ENCODE results near the gene ARSK. TPM values are rescaled to one million over a fixed set of nuclear protein-coding genes. Genes with fewer than 3 reads are reported as not detected.

ARSK gene, protein sequence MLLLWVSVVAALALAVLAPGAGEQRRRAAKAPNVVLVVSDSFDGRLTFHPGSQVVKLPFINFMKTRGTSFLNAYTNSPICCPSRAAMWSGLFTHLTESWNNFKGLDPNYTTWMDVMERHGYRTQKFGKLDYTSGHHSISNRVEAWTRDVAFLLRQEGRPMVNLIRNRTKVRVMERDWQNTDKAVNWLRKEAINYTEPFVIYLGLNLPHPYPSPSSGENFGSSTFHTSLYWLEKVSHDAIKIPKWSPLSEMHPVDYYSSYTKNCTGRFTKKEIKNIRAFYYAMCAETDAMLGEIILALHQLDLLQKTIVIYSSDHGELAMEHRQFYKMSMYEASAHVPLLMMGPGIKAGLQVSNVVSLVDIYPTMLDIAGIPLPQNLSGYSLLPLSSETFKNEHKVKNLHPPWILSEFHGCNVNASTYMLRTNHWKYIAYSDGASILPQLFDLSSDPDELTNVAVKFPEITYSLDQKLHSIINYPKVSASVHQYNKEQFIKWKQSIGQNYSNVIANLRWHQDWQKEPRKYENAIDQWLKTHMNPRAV
- polyA plus RNA-seq (2013, experiment 1 of 2) = 11.7 TPM
- polyA plus RNA-seq (2013, experiment 2 of 2) = 11.0 TPM

DNA sequence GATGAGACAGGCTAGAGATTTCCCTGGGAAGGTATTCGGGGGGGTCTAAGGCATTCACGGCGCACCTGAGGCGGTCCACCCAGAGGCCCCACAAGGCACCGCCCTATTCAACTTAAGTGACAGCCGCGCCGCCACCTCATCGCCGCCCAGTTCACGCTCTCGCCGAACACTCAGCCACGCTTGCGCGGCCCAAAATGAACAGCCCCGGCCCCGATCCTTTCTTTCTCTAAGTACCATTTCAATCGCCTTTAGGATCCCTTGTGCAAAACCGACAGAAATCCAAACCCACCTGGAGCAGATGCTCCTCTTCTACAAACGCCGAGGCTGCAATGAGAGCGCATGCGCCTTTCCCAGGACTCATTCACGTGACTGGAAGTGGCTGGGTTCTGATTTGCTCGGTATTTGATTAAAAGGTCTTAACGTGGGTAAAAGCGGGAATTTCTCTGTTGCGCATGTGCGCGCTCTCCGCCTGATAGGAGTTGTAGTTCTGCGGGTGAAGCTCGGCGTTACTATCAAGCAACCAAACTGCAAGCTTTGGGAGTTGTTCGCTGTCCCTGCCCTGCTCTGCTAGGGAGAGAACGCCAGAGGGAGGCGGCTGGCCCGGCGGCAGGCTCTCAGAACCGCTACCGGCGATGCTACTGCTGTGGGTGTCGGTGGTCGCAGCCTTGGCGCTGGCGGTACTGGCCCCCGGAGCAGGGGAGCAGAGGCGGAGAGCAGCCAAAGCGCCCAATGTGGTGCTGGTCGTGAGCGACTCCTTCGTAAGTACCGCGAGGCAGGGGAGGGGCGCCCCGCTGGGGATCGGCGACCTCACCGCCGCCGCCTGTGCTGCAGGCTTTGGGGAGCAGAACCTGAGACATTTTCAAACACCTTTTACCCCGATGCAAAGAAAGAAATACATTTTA lies at the start of gene ARSK, which contains the start of gene SKIC3:
Gene ARSK (plus strand): TSS at position 455 of the 902 bp plus-strand sequence. CDS start 178 bp downstream, at position 633.
Gene SKIC3 (minus strand): TSS at position 331 of the 902 bp plus-strand sequence. CDS start 7,827 bp downstream, outside the sequence.
- Histone ChIP-seq H3K4me3 (ENCODE audit: low read length) (peak within 1 kb of the TSS; percentile 81), H3K9me3 (ENCODE audit: insufficient read depth, low read depth, low read length) (no peaks in the 10 kb centered on the region), H3K27me3 (ENCODE audit: insufficient read depth, low read length) (no peaks in the 10 kb centered on the region), H3K36me3 (ENCODE audit: insufficient read depth, low read length) (peaks cover 15% of the 10 kb centered on the region), H3K27ac (ENCODE audit: low read depth, low read length) (peak within 1 kb of the TSS; percentile 86; the same call in 1 of the 2 replicates), H3K9ac (ENCODE audit: low read depth, low read length) (peak within 1 kb of the TSS; percentile 82), H3K4me1 (ENCODE audit: insufficient read depth, low read length) (peaks cover 8% of the 10 kb centered on the region; the same call in 1 of the 2 replicates)
- under 1% methylated on average over 63 of the region's 63 CpGs for WGBS

DNA sequence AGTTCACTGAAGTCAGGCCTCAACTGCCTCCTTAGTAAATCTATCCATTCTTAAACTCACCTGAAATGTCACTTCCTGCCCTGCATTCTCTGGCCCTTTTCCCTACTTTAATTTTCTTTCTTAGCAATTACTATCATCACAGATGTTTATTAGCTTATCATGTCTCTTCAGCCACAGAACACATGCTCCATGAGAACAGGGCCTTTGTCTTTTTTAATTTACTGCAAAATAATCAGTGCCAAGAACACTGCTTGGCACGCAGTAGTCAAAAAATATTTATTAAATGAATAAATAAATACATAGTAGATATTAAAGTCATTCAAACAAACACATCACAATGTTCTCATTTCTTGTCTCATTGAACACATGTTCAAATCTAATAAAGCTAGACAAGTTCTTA lies 46.4 kb upstream of the ARSK start:
- Histone ChIP-seq H3K27me3 (ENCODE audit: insufficient read depth, low read length) (no peaks in the 10 kb centered on the region), H3K9ac (ENCODE audit: low read depth, low read length) (no peak overlapping the region), H3K4me1 (ENCODE audit: insufficient read depth, low read length) (no peaks in the 10 kb centered on the region), H3K4me3 (ENCODE audit: low read length) (no peak overlapping the region), H3K9me3 (ENCODE audit: insufficient read depth, low read depth, low read length) (no peaks in the 10 kb centered on the region), H3K36me3 (ENCODE audit: insufficient read depth, low read length) (peaks cover 88% of the 10 kb centered on the region), H3K27ac (ENCODE audit: low read depth, low read length) (no peak overlapping the region)
- WGBS = no CpG with 5 or more reads among the region's 1 CpG

DNA sequence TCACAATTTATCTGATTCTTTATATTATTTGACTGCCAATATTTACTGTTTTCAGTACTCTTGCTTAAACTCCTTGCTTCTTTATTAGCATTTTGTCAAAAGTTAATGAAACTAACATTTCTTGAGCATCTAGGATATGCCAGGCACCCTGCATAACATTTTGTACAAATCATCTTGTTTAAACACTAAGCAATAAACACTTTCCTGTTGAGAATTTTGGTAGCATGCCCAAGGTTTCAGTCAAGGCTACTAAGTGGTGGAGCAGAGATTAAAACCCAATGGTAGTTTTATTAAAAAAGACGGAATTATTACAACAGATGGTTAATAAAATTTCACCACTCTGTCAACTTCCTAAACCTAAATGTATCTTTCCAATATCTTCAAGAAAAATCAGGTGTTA lies 43.3 kb upstream of the ARSK start:
- WGBS = no CpG with 5 or more reads among the region's 1 CpG
- no peak overlapping the region for H3K4me3 ChIP-seq (ENCODE audit: low read length)
- no peaks in the 10 kb centered on the region for H3K27me3 ChIP-seq (ENCODE audit: insufficient read depth, low read length)
- H3K4me1 ChIP-seq (ENCODE audit: insufficient read depth, low read length) = no peaks in the 10 kb centered on the region
- H3K27ac ChIP-seq (ENCODE audit: low read depth, low read length) = no peak overlapping the region
- H3K36me3 ChIP-seq (ENCODE audit: insufficient read depth, low read length) = peaks cover 95% of the 10 kb centered on the region
- H3K9ac ChIP-seq (ENCODE audit: low read depth, low read length) = no peak overlapping the region
- no peaks in the 10 kb centered on the region for H3K9me3 ChIP-seq (ENCODE audit: insufficient read depth, low read depth, low read length)

DNA sequence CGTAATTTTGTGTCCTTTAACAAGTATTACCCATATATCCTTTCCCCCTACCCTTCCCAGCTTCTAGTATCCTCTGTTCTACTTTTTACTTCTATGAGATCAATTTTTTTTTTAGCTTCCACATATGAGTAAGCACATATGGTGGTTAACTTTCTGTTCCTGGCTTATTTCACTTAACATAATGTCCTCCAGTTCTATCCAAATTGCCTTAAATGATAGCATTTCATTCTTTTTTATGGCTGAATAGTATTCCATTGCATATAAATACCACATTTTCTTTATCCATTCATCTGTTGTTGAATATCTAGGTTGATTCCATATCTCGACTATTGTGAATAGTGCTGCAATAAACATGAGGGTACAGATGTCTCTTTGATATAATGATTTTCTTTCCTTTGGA lies 36.5 kb upstream of the ARSK start:
- WGBS = 98% methylated on average over 2 of the region's 2 CpGs

DNA sequence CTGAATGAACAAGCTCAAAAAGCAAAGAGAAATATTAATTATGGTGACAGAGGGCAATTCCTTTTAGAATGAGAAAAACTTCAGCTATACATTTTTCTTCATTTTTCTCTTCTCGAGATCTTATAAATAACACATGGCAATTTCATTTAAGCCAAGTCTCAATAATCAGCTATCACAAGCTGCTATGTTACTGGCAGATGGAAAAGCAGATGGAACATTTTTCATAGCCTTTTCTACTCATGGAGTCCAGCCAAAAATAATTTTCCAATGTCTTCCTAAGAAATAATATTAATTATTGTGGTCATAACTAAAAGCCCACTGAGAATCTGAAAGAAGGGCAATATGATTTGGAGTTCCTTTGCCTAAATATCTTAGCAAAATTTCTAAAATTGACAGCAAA lies 35.8 kb upstream of the ARSK start:
- no peak overlapping the region for H3K27ac ChIP-seq (ENCODE audit: low read depth, low read length)
- peaks cover 100% of the 10 kb centered on the region for H3K36me3 ChIP-seq (ENCODE audit: insufficient read depth, low read length)
- no peak overlapping the region for H3K9ac ChIP-seq (ENCODE audit: low read depth, low read length)
- no peaks in the 10 kb centered on the region for H3K27me3 ChIP-seq (ENCODE audit: insufficient read depth, low read length)
- no peaks in the 10 kb centered on the region for H3K4me1 ChIP-seq (ENCODE audit: insufficient read depth, low read length)
- 86% methylated on average over 1 of the region's 1 CpG for WGBS
- no peaks in the 10 kb centered on the region for H3K9me3 ChIP-seq (ENCODE audit: insufficient read depth, low read depth, low read length)
- H3K4me3 ChIP-seq (ENCODE audit: low read length) = no peak overlapping the region

More for the DNA sequence above, 36.5 kb upstream of the ARSK start:
- no peak overlapping the region for H3K4me3 ChIP-seq (ENCODE audit: low read length)
- no peaks in the 10 kb centered on the region for H3K27me3 ChIP-seq (ENCODE audit: insufficient read depth, low read length)
- H3K4me1 ChIP-seq (ENCODE audit: insufficient read depth, low read length) = no peaks in the 10 kb centered on the region
- no peaks in the 10 kb centered on the region for H3K9me3 ChIP-seq (ENCODE audit: insufficient read depth, low read depth, low read length)
- no peak overlapping the region for H3K27ac ChIP-seq (ENCODE audit: low read depth, low read length)
- H3K9ac ChIP-seq (ENCODE audit: low read depth, low read length) = no peak overlapping the region
- H3K36me3 ChIP-seq (ENCODE audit: insufficient read depth, low read length) = peaks cover 100% of the 10 kb centered on the region

DNA sequence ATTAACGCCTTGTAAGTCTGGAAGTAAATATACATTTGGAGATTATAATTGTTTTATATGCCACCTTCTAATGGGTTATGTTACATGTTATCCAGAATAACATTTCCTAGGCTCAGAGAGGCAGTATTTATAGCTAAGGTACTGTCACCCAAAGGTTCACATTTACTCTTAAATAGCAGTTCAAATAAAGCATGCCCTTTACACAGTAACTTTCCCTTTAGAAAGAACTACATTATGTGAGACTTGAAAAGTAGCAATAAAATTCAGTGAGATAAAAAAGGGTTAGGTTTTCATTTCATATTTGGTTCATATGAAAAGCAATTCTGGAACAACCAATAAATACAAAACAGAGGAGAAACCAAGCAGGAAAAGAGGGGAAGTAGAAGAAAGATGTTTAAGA lies 35.2 kb upstream of the ARSK start:
- Histone ChIP-seq H3K27me3 (ENCODE audit: insufficient read depth, low read length) (no peaks in the 10 kb centered on the region), H3K27ac (ENCODE audit: low read depth, low read length) (no peak overlapping the region), H3K4me1 (ENCODE audit: insufficient read depth, low read length) (no peaks in the 10 kb centered on the region), H3K36me3 (ENCODE audit: insufficient read depth, low read length) (peaks cover 100% of the 10 kb centered on the region), H3K9me3 (ENCODE audit: insufficient read depth, low read depth, low read length) (no peaks in the 10 kb centered on the region), H3K4me3 (ENCODE audit: low read length) (no peak overlapping the region), H3K9ac (ENCODE audit: low read depth, low read length) (no peak overlapping the region)
- WGBS = no CpG with 5 or more reads among the region's 1 CpG

DNA sequence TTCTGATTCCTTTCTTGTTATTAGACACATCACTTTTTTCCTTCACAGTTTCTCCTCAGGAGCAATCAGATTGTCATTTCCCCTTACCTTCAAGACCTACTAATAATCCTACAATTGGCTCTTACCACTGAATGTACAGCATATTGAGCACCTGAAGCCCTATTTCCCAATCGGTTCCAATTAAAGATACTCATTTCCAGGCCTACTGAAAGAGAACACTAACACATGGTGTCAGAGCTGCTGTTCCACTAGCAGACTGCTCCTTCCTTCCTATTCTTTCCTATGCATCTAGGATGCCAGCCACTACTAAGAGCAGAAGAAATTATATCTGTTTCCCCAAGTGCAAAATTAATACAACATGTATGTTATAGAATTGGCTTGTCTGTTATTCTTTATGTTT lies 34.7 kb upstream of the ARSK start:
- no peak overlapping the region for H3K9ac ChIP-seq (ENCODE audit: low read depth, low read length)
- peaks cover 100% of the 10 kb centered on the region for H3K36me3 ChIP-seq (ENCODE audit: insufficient read depth, low read length)
- no peak overlapping the region for H3K4me3 ChIP-seq (ENCODE audit: low read length)
- WGBS = 96% methylated on average over 1 of the region's 1 CpG
- H3K27me3 ChIP-seq (ENCODE audit: insufficient read depth, low read length) = no peaks in the 10 kb centered on the region
- H3K27ac ChIP-seq (ENCODE audit: low read depth, low read length) = no peak overlapping the region
- no peaks in the 10 kb centered on the region for H3K4me1 ChIP-seq (ENCODE audit: insufficient read depth, low read length)
- H3K9me3 ChIP-seq (ENCODE audit: insufficient read depth, low read depth, low read length) = no peaks in the 10 kb centered on the region

DNA sequence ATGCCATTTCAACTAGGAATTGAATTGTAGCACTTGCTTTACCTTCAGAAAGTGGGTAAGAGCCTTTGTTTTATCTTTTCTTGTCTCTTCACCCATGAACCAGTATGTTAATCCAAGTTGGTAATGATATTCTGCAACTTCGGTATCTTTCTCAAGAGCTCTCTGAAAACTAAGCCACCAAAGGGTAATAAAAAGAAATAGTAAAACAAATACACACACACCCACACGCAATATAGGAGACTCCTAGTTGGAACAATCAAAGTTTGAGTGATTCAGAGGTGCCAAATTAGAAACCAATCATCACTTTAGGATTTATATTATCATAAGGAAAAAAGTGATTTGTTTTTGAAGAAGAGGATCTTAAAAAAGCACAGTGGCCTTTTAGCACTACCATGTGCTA lies 30.5 kb upstream of the ARSK start:
- no CpG with 5 or more reads among the region's 2 CpGs for WGBS
- no peaks in the 10 kb centered on the region for H3K9me3 ChIP-seq (ENCODE audit: insufficient read depth, low read depth, low read length)
- H3K4me1 ChIP-seq (ENCODE audit: insufficient read depth, low read length) = no peaks in the 10 kb centered on the region
- H3K36me3 ChIP-seq (ENCODE audit: insufficient read depth, low read length) = peaks cover 100% of the 10 kb centered on the region
- no peaks in the 10 kb centered on the region for H3K27me3 ChIP-seq (ENCODE audit: insufficient read depth, low read length)
- H3K27ac ChIP-seq (ENCODE audit: low read depth, low read length) = no peak overlapping the region
- H3K4me3 ChIP-seq (ENCODE audit: low read length) = no peak overlapping the region
- no peak overlapping the region for H3K9ac ChIP-seq (ENCODE audit: low read depth, low read length)

DNA sequence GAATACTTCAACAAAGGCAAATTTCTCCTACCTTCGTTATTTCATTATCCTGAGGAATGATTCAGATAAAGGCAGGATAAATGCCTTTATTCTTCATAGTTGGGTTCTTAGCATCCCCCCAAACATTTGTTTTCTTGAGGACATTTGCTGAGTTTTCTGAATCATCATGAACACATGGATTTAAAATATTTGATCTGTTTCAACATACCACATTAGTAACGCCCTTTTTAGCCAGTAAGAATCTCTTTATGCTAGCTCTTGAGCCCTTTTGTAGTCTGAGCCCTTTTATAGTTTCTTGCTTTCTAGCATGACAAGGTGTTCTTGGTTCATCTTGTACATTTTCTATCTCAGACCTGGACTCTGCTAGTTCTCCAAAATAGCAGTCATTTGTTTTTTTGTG lies 28.0 kb upstream of the ARSK start:
- H3K4me1 ChIP-seq (ENCODE audit: insufficient read depth, low read length) = peaks cover 6% of the 10 kb centered on the region
- no peaks in the 10 kb centered on the region for H3K27me3 ChIP-seq (ENCODE audit: insufficient read depth, low read length)
- no peak overlapping the region for H3K27ac ChIP-seq (ENCODE audit: low read depth, low read length)
- no peaks in the 10 kb centered on the region for H3K9me3 ChIP-seq (ENCODE audit: insufficient read depth, low read depth, low read length)
- H3K4me3 ChIP-seq (ENCODE audit: low read length) = no peak overlapping the region
- no peak overlapping the region for H3K9ac ChIP-seq (ENCODE audit: low read depth, low read length)
- peaks cover 86% of the 10 kb centered on the region for H3K36me3 ChIP-seq (ENCODE audit: insufficient read depth, low read length)
- 93% methylated on average over 2 of the region's 2 CpGs for WGBS

DNA sequence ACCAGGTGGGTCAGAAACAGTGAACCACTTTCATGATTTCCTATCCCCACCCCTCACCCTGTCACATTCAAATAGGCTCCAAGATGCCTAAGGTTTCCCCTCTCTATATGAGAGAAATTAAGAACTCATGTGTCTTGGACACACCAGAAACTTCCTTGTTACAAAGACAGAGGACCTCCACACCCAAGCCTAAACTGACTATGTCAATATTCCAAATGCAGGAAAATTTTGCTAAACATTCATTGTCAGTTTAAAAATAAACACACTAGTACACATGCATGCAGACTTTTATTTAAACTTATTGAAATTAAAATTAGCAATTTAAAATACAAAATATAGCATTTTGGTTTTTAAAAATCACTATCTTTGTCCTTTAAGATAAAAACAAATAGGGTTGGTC lies 26.3 kb upstream of the ARSK start:
- Histone ChIP-seq H3K27ac (ENCODE audit: low read depth, low read length) (no peak overlapping the region), H3K4me1 (ENCODE audit: insufficient read depth, low read length) (peaks cover 23% of the 10 kb centered on the region), H3K4me3 (ENCODE audit: low read length) (no peak overlapping the region), H3K9ac (ENCODE audit: low read depth, low read length) (no peak overlapping the region), H3K27me3 (ENCODE audit: insufficient read depth, low read length) (no peaks in the 10 kb centered on the region), H3K9me3 (ENCODE audit: insufficient read depth, low read depth, low read length) (no peaks in the 10 kb centered on the region), H3K36me3 (ENCODE audit: insufficient read depth, low read length) (peaks cover 74% of the 10 kb centered on the region)

DNA sequence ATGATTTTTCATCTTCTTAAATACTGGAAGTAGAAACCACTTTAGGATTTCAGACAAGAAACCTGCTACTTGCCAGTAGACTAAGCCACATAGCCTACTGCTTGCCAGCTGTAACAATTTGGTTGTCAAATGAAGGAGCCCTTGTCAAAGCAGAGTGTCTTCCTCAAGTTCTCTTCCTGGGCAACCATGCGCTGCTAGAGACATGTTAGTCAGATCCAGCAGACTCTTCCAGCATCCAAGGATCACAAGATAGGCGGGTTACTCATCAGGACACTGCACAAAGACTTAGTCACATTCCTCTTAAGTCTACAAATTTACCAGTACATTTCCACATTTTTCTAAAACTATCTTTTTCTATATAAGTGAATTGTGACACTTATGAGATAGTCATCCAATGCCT lies 24.5 kb upstream of the ARSK start:
- peaks cover 28% of the 10 kb centered on the region for H3K4me1 ChIP-seq (ENCODE audit: insufficient read depth, low read length)
- no peak overlapping the region for H3K4me3 ChIP-seq (ENCODE audit: low read length)
- H3K27me3 ChIP-seq (ENCODE audit: insufficient read depth, low read length) = no peaks in the 10 kb centered on the region
- no peak overlapping the region for H3K27ac ChIP-seq (ENCODE audit: low read depth, low read length)
- no peaks in the 10 kb centered on the region for H3K9me3 ChIP-seq (ENCODE audit: insufficient read depth, low read depth, low read length)
- no peak overlapping the region for H3K9ac ChIP-seq (ENCODE audit: low read depth, low read length)
- WGBS = 94% methylated on average over 2 of the region's 2 CpGs
- peaks cover 65% of the 10 kb centered on the region for H3K36me3 ChIP-seq (ENCODE audit: insufficient read depth, low read length)

Measured in HUES64 (cell line).